HL-60 (cell line): ENCODE results near the gene RPS26.

Experiments used
- DNase-seq, 2 experiments: peaks; one replicate each; pipeline ENCODE4 v3.0.0-alpha.2; 2010 to 2020; ENCODE audit warnings: low read depth in 1 of 2, low spot score in 1 of 2
- H3K27ac ChIP-seq: fragments of 250-450 bp; sonication (Bioruptor Pico); replicated peaks from 2 replicates; pipeline ENCODE4 v1.5.1; 2020; ENCODE audit warnings: mild to moderate bottlenecking, moderate library complexity
- H3K27me3 ChIP-seq: fragments of 250-450 bp; sonication (Bioruptor Pico); 2 replicates; pipeline ENCODE4 v1.5.1; 2021; ENCODE audit warnings: mild to moderate bottlenecking, moderate library complexity; ENCODE audit not compliant: insufficient read depth, poor library complexity, severe bottlenecking
- H3K4me3 ChIP-seq: replicated peaks from 2 replicates; pipeline ENCODE4 v1.5.1; 2011; ENCODE audit warnings: mild to moderate bottlenecking, control low read depth, low read length; ENCODE audit not compliant: insufficient read depth
- CTCF ChIP-seq: IDR thresholded peaks from one replicate; pipeline ENCODE4 v1.5.1; 2011; ENCODE audit warnings: low read length, control low read depth, inconsistent platforms; ENCODE audit not compliant: insufficient read depth
- GABPA ChIP-seq: IDR thresholded peaks from 2 replicates; pipeline ENCODE4 v1.6.1; 2012; ENCODE audit warnings: low read depth
- POLR2AphosphoS5 ChIP-seq: IDR thresholded peaks from 2 replicates; pipeline ENCODE4 v1.6.1; 2012; ENCODE audit warnings: low read depth
- REST ChIP-seq: IDR thresholded peaks from 2 replicates; pipeline ENCODE4 v1.6.1; 2012; ENCODE audit warnings: low read depth; ENCODE audit not compliant: insufficient replicate concordance
- SPI1 ChIP-seq: IDR thresholded peaks from 2 replicates; pipeline ENCODE4 v1.6.1; 2012; ENCODE audit warnings: low read depth, mild to moderate bottlenecking, borderline replicate concordance

The RPS26 gene

GRCh38 chr12:56087220-56087619, 45.5 kb downstream of the RPS26 start:
- Histone ChIP-seq H3K4me3 (no peak overlapping the region), H3K27me3 (no peaks in the 10 kb centered on the region), H3K27ac (no peak overlapping the region)
- DNase-seq = no peak
- TF ChIP-seq REST = no peak
- no peak for TF ChIP-seq GABPA
- no peak for TF ChIP-seq POLR2AphosphoS5
- TF ChIP-seq CTCF = no peak
- TF ChIP-seq SPI1 = no peak
